Measurements from ENCODE around the gene HNF1B. TPM values are rescaled to one million over a fixed set of nuclear protein-coding genes. Genes with fewer than 3 reads are reported as not detected.

HNF1B gene
- total RNA-seq, 1 experiment from 2014 or later = not detected

GRCh38 chr17:37659925-37660324 lies 84.9 kb downstream of the HNF1B start:
- Histone ChIP-seq H3K9me3 (ENCODE audit: insufficient read depth, low read depth) (no peaks in the 10 kb centered on the region), H3K4me2 (no peak overlapping the region), H3K9me2 (ENCODE audit: insufficient read depth) (no peaks in the 10 kb centered on the region), H3K79me2 (ENCODE audit: low read depth) (no peaks in the 10 kb centered on the region), H4K20me1 (ENCODE audit: insufficient read depth) (no peaks in the 10 kb centered on the region), H3K36me3 (ENCODE audit: low read depth) (no peaks in the 10 kb centered on the region), H3K27me3 (ENCODE audit: insufficient read depth, low read depth) (no peaks in the 10 kb centered on the region), H3K4me3 (no peak overlapping the region), H2AFZ (no peak overlapping the region), H3K27ac (no peak overlapping the region), H3F3A (ENCODE audit: insufficient read depth, low read depth) (no peaks in the 10 kb centered on the region), H3K4me1 (replicated peaks; ENCODE audit: insufficient read depth) (no peaks in the 10 kb centered on the region)
- POLR2A ChIA-PET (ENCODE audit: unreplicated experiment) = no interaction called here
- DNase-seq = no peak
- TF ChIP-seq EZH2 (IDR thresholded peaks at IDR 0.05; ENCODE audit: low read depth) = no peak
- TF ChIP-seq CTCF (conservative IDR thresholded peaks at IDR 0.05) = no peak
- CTCF ChIA-PET = no interaction called here
- intact Hi-C loops (cut with micrococcal nuclease; ENCODE audit: unreplicated experiment) = no loop called here
- BruUV-seq (replicated peaks) = no TSS peak

- intact Hi-C loops (cut with micrococcal nuclease; ENCODE audit: unreplicated experiment) = no loop called here
- Histone ChIP-seq H3K4me1 (replicated peaks; ENCODE audit: insufficient read depth) (no peaks in the 10 kb centered on the region), H2AFZ (no peak overlapping the region), H3F3A (ENCODE audit: insufficient read depth, low read depth) (no peaks in the 10 kb centered on the region), H3K4me3 (no peak overlapping the region), H3K79me2 (ENCODE audit: low read depth) (no peaks in the 10 kb centered on the region), H3K36me3 (ENCODE audit: low read depth) (no peaks in the 10 kb centered on the region), H4K20me1 (ENCODE audit: insufficient read depth) (no peaks in the 10 kb centered on the region), H3K9me3 (ENCODE audit: insufficient read depth, low read depth) (no peaks in the 10 kb centered on the region), H3K4me2 (no peak overlapping the region), H3K27ac (no peak overlapping the region), H3K9me2 (ENCODE audit: insufficient read depth) (no peaks in the 10 kb centered on the region), H3K27me3 (ENCODE audit: insufficient read depth, low read depth) (no peaks in the 10 kb centered on the region)
- no peak for DNase-seq
- CTCF ChIA-PET = interaction anchor here (0.5 to 0.6 kb wide), 2 partner anchors 211 to 237 kb away, joined by 4 read pairs; no protein-coding TSS in a partner anchor
- no TSS peak for BruUV-seq (replicated peaks)
- TF ChIP-seq EZH2 (IDR thresholded peaks at IDR 0.05; ENCODE audit: low read depth) (no peak), CTCF (conservative IDR thresholded peaks at IDR 0.05) (no peak)
- POLR2A ChIA-PET (ENCODE audit: unreplicated experiment) = no interaction called here
Measured at GRCh38 chr17:37657202-37657601, 87.7 kb downstream of the HNF1B start.

DNA sequence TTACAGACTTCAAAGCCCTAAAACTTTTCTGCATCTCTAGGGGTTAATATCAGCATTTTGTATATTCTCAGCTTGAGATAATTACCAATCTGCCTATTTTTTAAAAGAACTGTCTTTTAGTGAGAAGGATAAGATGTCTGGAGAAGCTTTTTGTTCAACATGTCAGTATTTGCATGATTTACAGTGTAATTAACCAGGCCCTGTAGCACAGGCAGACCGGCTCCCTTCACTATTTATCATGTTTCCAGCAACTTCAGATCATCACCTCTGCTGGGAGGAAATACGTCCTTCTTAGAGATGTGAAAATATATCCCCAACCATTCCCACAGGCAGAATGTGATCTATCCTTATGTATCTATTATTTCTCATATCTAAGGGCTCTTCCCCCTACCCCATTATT lies 93.0 kb downstream of the HNF1B start:
- no peak overlapping the region for H2AFZ ChIP-seq
- no peaks in the 10 kb centered on the region for H3K79me2 ChIP-seq (ENCODE audit: low read depth)
- H3F3A ChIP-seq (ENCODE audit: insufficient read depth, low read depth) = no peaks in the 10 kb centered on the region
- BruUV-seq (replicated peaks) = no TSS peak
- H4K20me1 ChIP-seq (ENCODE audit: insufficient read depth) = no peaks in the 10 kb centered on the region
- CTCF ChIA-PET = interaction anchor here (0.5 kb wide), 1 partner anchor 1009 kb away, joined by 5 read pairs; no protein-coding TSS in a partner anchor
- H3K4me1 ChIP-seq (replicated peaks; ENCODE audit: insufficient read depth) = peaks cover 11% of the 10 kb centered on the region
- no peak for DNase-seq
- intact Hi-C loops (cut with micrococcal nuclease; ENCODE audit: unreplicated experiment) = no loop called here
- H3K36me3 ChIP-seq (ENCODE audit: low read depth) = no peaks in the 10 kb centered on the region
- H3K4me3 ChIP-seq = no peak overlapping the region
- POLR2A ChIA-PET (ENCODE audit: unreplicated experiment) = no interaction called here
- H3K9me3 ChIP-seq (ENCODE audit: insufficient read depth, low read depth) = no peaks in the 10 kb centered on the region
- TF ChIP-seq EZH2 (IDR thresholded peaks at IDR 0.05; ENCODE audit: low read depth) (no peak), CTCF (conservative IDR thresholded peaks at IDR 0.05) (no peak)
- H3K9me2 ChIP-seq (ENCODE audit: insufficient read depth) = no peaks in the 10 kb centered on the region
- H3K4me2 ChIP-seq = no peak overlapping the region
- H3K27ac ChIP-seq = no peak overlapping the region
- H3K27me3 ChIP-seq (ENCODE audit: insufficient read depth, low read depth) = no peaks in the 10 kb centered on the region
